Measurements from ENCODE around the gene SLC66A1. TPM values are rescaled to one million over a fixed set of nuclear protein-coding genes. Genes with fewer than 3 reads are reported as not detected.
A peak's percentile ranks its signal among the peaks of the same experiment; 100 is the strongest.

The SLC66A1 gene
- total RNA-seq, 2 experiments from 2014 or later, result 8.0 to 8.6 TPM

DNA sequence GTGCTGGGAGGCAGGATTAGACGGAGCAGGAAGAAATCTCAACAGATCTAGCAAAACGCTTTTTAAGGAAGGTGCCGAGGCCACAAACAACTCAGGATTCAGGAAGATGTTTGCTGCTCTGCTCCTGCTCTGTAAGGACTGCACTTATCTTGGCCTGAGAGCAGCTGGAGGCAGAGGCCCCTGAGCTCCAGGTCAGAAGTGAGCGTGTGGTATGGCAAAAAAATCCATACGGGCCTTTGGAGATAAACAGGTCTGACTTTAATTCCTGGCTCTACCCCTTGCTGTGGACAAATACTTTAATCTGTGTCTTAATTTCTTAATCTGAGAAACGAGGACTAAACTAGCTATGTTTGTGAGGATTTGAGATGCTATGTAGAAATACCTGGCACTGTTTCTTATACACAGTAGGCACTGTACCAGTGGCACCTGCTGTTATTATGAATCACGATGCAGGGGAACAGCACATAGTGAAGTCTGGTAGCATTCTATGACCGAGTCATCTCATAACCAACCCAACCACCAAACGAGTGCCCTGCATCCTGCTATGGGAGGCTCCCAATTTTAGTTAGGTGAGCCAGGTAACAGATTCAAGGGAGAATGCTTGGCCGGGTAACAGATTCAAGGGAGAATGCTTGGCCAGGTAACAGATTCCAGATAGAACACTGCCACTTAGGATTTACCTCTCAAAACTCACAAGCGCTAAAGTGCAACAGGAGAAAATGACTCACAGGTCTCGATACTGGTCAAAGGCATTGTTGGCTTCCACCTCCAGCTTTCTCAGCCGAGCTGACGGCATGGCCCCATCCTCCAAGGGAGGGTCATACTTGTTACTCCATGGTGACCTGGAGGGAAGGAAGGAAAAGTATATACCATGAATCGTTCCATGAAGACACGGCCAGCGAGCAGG is 65.9 kb downstream of the SLC66A1 start:
- Mint-ChIP-seq H3K27ac (no peak overlapping the region), H3K4me3 (no peak overlapping the region), H3K9me3 (ENCODE audit: low read depth) (no peaks in the 10 kb centered on the region), H3K4me1 (peaks cover 11% of the 10 kb centered on the region), H3K36me3 (peaks cover 39% of the 10 kb centered on the region), H3K27me3 (no peaks in the 10 kb centered on the region)
- CTCF ChIA-PET, result interaction anchor here (0.6 to 1.4 kb wide), 3 partner anchors 204 to 254 kb away, joined by 3 to 4 read pairs (median 4); no protein-coding TSS in a partner anchor
- ATAC-seq, result peak; percentile 47
- DNase-seq, result no peak

Other genes starting within 250 kb of the SLC66A1 start
- 100 to 1,000 TPM; 140 to 144 TPM for gene UBR4, start 102.1 kb upstream of the SLC66A1 start, total RNA-seq
- gene EMC1, start 60.8 kb upstream of the SLC66A1 start, total RNA-seq, result 10 to 100 TPM; 31.5 to 49.0 TPM
- gene MRTO4, start 60.5 kb upstream of the SLC66A1 start, total RNA-seq, result 10 to 100 TPM; 36.2 to 59.3 TPM
- under 1 TPM; 0.33 to 0.93 TPM for gene AKR7A3, start 23.6 kb upstream of the SLC66A1 start, total RNA-seq
- gene AKR7A2, start 182 bp upstream of the SLC66A1 start, total RNA-seq, result 10 to 100 TPM; 47.4 to 48.0 TPM
- gene CAPZB, start 173.2 kb downstream of the SLC66A1 start, total RNA-seq, result 100 to 1,000 TPM; 411 to 427 TPM

All from activated CD8-positive, alpha-beta memory T cell treated with anti-CD3 and anti-CD28 coated beads, Interleukin-2, amount 10 ng/mL, durations not matched to agents 7 days and 5 days (primary cell).